Transverse colon (tissue), 4 donors: ENCODE measurements around the gene SLC25A18. TPM values are rescaled to one million over a fixed set of nuclear protein-coding genes. Genes with fewer than 3 reads are reported as not detected.

ENCODE experiments used
- DNase-seq: peaks from one replicate; pipeline ENCODE4 v3.0.0-alpha.2; 2019
- H3K27ac ChIP-seq, 4 donors: fragments of 200-600 bp; sonication (generic); 2 replicates each; pipeline ENCODE4 v1.5.1; 2016 to 2018; ENCODE audit warnings: inconsistent platforms in 4 of 4
- H3K27me3 ChIP-seq: fragments of 200-600 bp; sonication (generic); 2 replicates; pipeline ENCODE4 v1.5.1; 2017; ENCODE audit warnings: inconsistent platforms
- H3K36me3 ChIP-seq, 4 donors: fragments of 200-600 bp; sonication (generic); 2 replicates each; pipeline ENCODE4 v1.5.1; 2017 to 2019; ENCODE audit warnings: inconsistent platforms in 4 of 4
- H3K4me1 ChIP-seq, 4 donors: fragments of 200-600 bp; sonication (generic); 2 replicates each; pipeline ENCODE4 v1.5.1; 2017 to 2020; ENCODE audit warnings: inconsistent platforms in 4 of 4
- H3K4me3 ChIP-seq, 4 donors: fragments of 200-600 bp; sonication (generic); 1 replicate in 1 of 4; 2 replicates in 3 of 4; pipeline versions ENCODE4 v1.5.1 to v1.6.1; 2017 to 2019; ENCODE audit warnings: inconsistent platforms in 4 of 4
- H3K9me3 ChIP-seq, 2 donors: fragments of 200-600 bp; sonication (generic); 2 replicates each; pipeline ENCODE4 v1.5.1; 2017 to 2019; ENCODE audit warnings: inconsistent platforms in 2 of 2
- EP300 ChIP-seq: sonication (generic); formaldehyde crosslinking; IDR thresholded peaks from one replicate; pipeline ENCODE4 v1.6.1; 2017; ENCODE audit warnings: antibody characterized with exemption, low read depth
- POLR2A ChIP-seq: fragments of 450-650 bp; IDR thresholded peaks from one replicate; pipeline ENCODE4 v1.6.1; 2016; ENCODE audit warnings: antibody characterized with exemption, mild to moderate bottlenecking, moderate library complexity
- POLR2AphosphoS5 ChIP-seq, 3 donors: sonication (generic); formaldehyde crosslinking; IDR thresholded peaks; one replicate each; pipeline ENCODE4 v1.6.1; 2016; ENCODE audit warnings: antibody characterized with exemption in 3 of 3
- WGBS, 2 donors: methylation state at CpG; one replicate each; pipeline ENCODE4 v1.1.5; 2018; ENCODE audit warnings: low coverage in 1 of 2; 5-methylcytosine and 5-hydroxymethylcytosine counted together
- in situ Hi-C, 4 donors: fragments of 200-750 bp; cut with MboI; loops; one replicate each; pipeline versions ENCODE4 v1.15.0 to v1.15.1; 2017; ENCODE audit warnings: low sequenced_read_pairs in 3 of 4, low pct_ligation_motif_present in 1 of 4, low pct_unique_long_range_greater_than_20kb in 1 of 4
- intact Hi-C: fragments of 100-400 bp; cut with DNase I; formaldehyde crosslinking; loops from one replicate; pipeline ENCODE4 v1.15.1; 2023; ENCODE audit warnings: low total_unique reads
- total RNA-seq, 4 donors: library from RNA; depleted of rRNA; stranded (reverse); fragments of >200 nt; gene quantifications; one replicate each; pipeline ENCODE4 v1.1.0, GENCODE V29; 2016
- TF ChIP-seq, protein P1 (sequence below), 5 experiments: fragments of 200-600 bp in 3 of 5; fragments of 450-650 bp in 2 of 5; sonication (generic) in 3 of 5; IDR thresholded peaks; 1 replicate in 2 of 5; 2 replicates in 3 of 5; pipeline ENCODE4 v1.5.1; 2016 to 2017; ENCODE audit warnings: antibody characterized with exemption in 5 of 5, inconsistent platforms in 3 of 5, mild to moderate bottlenecking in 2 of 5, moderate library complexity in 1 of 5

SLC25A18 gene
- total RNA-seq, 4 donors from 2014 or later = 0.75 to 40.4 (median 1.5) TPM

GRCh38 chr22:17607891-17608521 lies 44.7 kb downstream of the SLC25A18 start:
- Histone ChIP-seq H3K36me3 (peaks cover 0 to 34% (median 14%) of the 10 kb centered on the region in 4 donors), H3K27me3 (no peaks in the 10 kb centered on the region), H3K4me1 (peaks cover 0 to 4% (median 0%) of the 10 kb centered on the region in 4 donors), H3K9me3 (no peaks in the 10 kb centered on the region), H3K27ac (no peak overlapping the region), H3K4me3 (no peak overlapping the region)
- intact Hi-C loops = no loop called here
- TF ChIP-seq EP300 (no peak), POLR2A (no peak), POLR2AphosphoS5 (IDR thresholded peaks at IDR 0.05) (no peak)
- TF ChIP-seq, protein P1, sequence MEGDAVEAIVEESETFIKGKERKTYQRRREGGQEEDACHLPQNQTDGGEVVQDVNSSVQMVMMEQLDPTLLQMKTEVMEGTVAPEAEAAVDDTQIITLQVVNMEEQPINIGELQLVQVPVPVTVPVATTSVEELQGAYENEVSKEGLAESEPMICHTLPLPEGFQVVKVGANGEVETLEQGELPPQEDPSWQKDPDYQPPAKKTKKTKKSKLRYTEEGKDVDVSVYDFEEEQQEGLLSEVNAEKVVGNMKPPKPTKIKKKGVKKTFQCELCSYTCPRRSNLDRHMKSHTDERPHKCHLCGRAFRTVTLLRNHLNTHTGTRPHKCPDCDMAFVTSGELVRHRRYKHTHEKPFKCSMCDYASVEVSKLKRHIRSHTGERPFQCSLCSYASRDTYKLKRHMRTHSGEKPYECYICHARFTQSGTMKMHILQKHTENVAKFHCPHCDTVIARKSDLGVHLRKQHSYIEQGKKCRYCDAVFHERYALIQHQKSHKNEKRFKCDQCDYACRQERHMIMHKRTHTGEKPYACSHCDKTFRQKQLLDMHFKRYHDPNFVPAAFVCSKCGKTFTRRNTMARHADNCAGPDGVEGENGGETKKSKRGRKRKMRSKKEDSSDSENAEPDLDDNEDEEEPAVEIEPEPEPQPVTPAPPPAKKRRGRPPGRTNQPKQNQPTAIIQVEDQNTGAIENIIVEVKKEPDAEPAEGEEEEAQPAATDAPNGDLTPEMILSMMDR (IDR thresholded peaks at IDR 0.05) = no peak
- in situ Hi-C loops = no loop called here
- WGBS, 2 donors = 70 to 86% methylated on average over 2 to 4 of the region's 4 CpGs
- DNase-seq = no peak

DNA sequence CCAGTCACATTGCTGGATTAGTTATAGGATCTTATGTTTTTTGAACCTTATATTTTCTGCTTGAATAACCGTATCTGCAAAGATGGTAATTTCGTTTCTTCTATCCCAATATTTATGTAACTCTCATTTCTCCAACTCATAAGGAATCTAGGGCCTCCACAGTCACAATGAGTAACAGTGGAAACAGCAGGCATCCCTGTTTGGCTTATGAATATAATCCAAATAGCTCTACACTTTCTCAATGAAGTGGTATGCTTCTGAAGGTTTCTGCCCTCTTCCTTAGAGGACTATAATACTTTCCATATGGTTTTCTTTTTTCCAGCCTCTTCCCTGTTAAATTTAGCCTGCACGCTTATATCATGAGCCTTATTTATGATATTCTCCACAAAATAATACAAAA lies 48.8 kb downstream of the SLC25A18 start:
- Histone ChIP-seq H3K36me3 (peaks cover 0 to 43% (median 20%) of the 10 kb centered on the region in 4 donors), H3K4me3 (no peak overlapping the region), H3K4me1 (no peaks in the 10 kb centered on the region), H3K27ac (no peak overlapping the region), H3K9me3 (no peaks in the 10 kb centered on the region), H3K27me3 (no peaks in the 10 kb centered on the region)
- TF ChIP-seq, protein P1 (IDR thresholded peaks at IDR 0.05) = no peak
- TF ChIP-seq EP300 (no peak), POLR2AphosphoS5 (IDR thresholded peaks at IDR 0.05) (no peak), POLR2A (no peak)
- in situ Hi-C loops = no loop called here
- WGBS, 2 donors = 83 to 93% methylated on average over 1 to 3 of the region's 3 CpGs
- no peak for DNase-seq
- intact Hi-C loops = no loop called here

- Histone ChIP-seq H3K9me3 (no peaks in the 10 kb centered on the region), H3K27ac (no peak overlapping the region), H3K4me1 (no peaks in the 10 kb centered on the region), H3K27me3 (no peaks in the 10 kb centered on the region), H3K36me3 (peaks cover 0 to 51% (median 21%) of the 10 kb centered on the region in 4 donors), H3K4me3 (no peak overlapping the region)
- 89 to 97% methylated on average over 7 of the region's 7 CpGs for WGBS, 2 donors
- intact Hi-C loops = no loop called here
- in situ Hi-C loops = no loop called here
- TF ChIP-seq EP300 (no peak), POLR2A (no peak), POLR2AphosphoS5 (IDR thresholded peaks at IDR 0.05) (no peak)
- TF ChIP-seq, protein P1 (IDR thresholded peaks at IDR 0.05) = no peak
- no peak for DNase-seq
Observed at GRCh38 chr22:17613280-17613679, 50.0 kb downstream of the SLC25A18 start.

GRCh38 chr22:17627961-17628405 lies 64.7 kb downstream of the SLC25A18 start:
- Histone ChIP-seq H3K9me3 (no peaks in the 10 kb centered on the region), H3K4me3 (peak overlapping the region; percentile 63 to 99 (median 94)), H3K27ac (peak overlapping the region; percentile 89 to 98 (median 92)), H3K36me3 (peaks cover 0 to 17% (median 4%) of the 10 kb centered on the region in 4 donors), H3K4me1 (peaks cover 17 to 39% (median 19%) of the 10 kb centered on the region in 4 donors), H3K27me3 (no peaks in the 10 kb centered on the region)
- in situ Hi-C loops (no loop called here), intact Hi-C loops (no loop called here)
- TF ChIP-seq EP300 (no peak), POLR2AphosphoS5 (IDR thresholded peaks at IDR 0.05) (no peak), POLR2A (no peak)
- TF ChIP-seq, protein P1 (IDR thresholded peaks at IDR 0.05) = no peak
- no peak for DNase-seq
- 13 to 15% methylated on average over 10 to 24 of the region's 24 CpGs for WGBS, 2 donors
